Measurements from ENCODE around the gene C1orf50. TPM values are rescaled to one million over a fixed set of nuclear protein-coding genes. Genes with fewer than 3 reads are reported as not detected.
A peak's percentile ranks its signal among the peaks of the same experiment; 100 is the strongest.

C1orf50 gene
- total and polyA plus RNA-seq, 2 experiments from 2014 or later, result 2.7 to 8.1 TPM

GRCh38 chr1:42741706-42742105 lies 25.3 kb upstream of the C1orf50 start:
- H3K4me2 ChIP-seq (ENCODE audit: unreplicated experiment), result no peak overlapping the region
- H3K4me3 ChIP-seq, result no peak overlapping the region
- no peaks in the 10 kb centered on the region for H3K9me2 ChIP-seq (ENCODE audit: insufficient read depth)
- H3K9ac ChIP-seq, result no peak overlapping the region
- WGBS, 2 experiments (ENCODE audit: low coverage in 1 of 2, low lambda C conversion rate in 2 of 2, missing lambda C conversion rate in 2 of 2), result 86 to 88% methylated on average over 4 of the region's 4 CpGs
- peaks cover 15% of the 10 kb centered on the region for H3F3A ChIP-seq (ENCODE audit: insufficient read depth)
- no peak for DNase-seq
- no peaks in the 10 kb centered on the region for H3K27me3 ChIP-seq (replicated peaks; ENCODE audit: insufficient read depth)
- H3K4me1 ChIP-seq (ENCODE audit: insufficient read depth), result no peaks in the 10 kb centered on the region
- in situ Hi-C loops (cut with MboI), result no loop called here
- H3K27ac ChIP-seq, result no peak overlapping the region
- H4K20me1 ChIP-seq (ENCODE audit: insufficient read depth), result no peaks in the 10 kb centered on the region
- H3K79me2 ChIP-seq (ENCODE audit: insufficient read depth), result no peaks in the 10 kb centered on the region
- H3K36me3 ChIP-seq (ENCODE audit: low read depth), result peaks cover 8% of the 10 kb centered on the region
- no peaks in the 10 kb centered on the region for H3K9me3 ChIP-seq (ENCODE audit: low read depth)
- TF ChIP-seq EZH2 (IDR thresholded peaks at IDR 0.05; ENCODE audit: insufficient read depth, poor library complexity, severe bottlenecking), result no peak
- TF ChIP-seq EZH2phosphoT487 (IDR thresholded peaks at IDR 0.05; ENCODE audit: insufficient read depth, low read depth), result no peak
- no peak overlapping the region for H2AFZ ChIP-seq

GRCh38 chr1:42742141-42742540 lies 24.9 kb upstream of the C1orf50 start:
- Histone ChIP-seq H4K20me1 (ENCODE audit: insufficient read depth) (no peaks in the 10 kb centered on the region), H3K4me1 (ENCODE audit: insufficient read depth) (no peaks in the 10 kb centered on the region), H2AFZ (no peak overlapping the region), H3K79me2 (ENCODE audit: insufficient read depth) (no peaks in the 10 kb centered on the region), H3K36me3 (ENCODE audit: low read depth) (peaks cover 8% of the 10 kb centered on the region), H3K27me3 (replicated peaks; ENCODE audit: insufficient read depth) (no peaks in the 10 kb centered on the region), H3K9me3 (ENCODE audit: low read depth) (no peaks in the 10 kb centered on the region), H3K4me3 (no peak overlapping the region), H3F3A (ENCODE audit: insufficient read depth) (peaks cover 15% of the 10 kb centered on the region), H3K9ac (no peak overlapping the region), H3K27ac (no peak overlapping the region), H3K4me2 (ENCODE audit: unreplicated experiment) (no peak overlapping the region), H3K9me2 (ENCODE audit: insufficient read depth) (no peaks in the 10 kb centered on the region)
- 77 to 84% methylated on average over 8 of the region's 8 CpGs for WGBS, 2 experiments (ENCODE audit: low coverage in 1 of 2, low lambda C conversion rate in 2 of 2, missing lambda C conversion rate in 2 of 2)
- in situ Hi-C loops (cut with MboI), result no loop called here
- DNase-seq, result no peak
- TF ChIP-seq EZH2 (IDR thresholded peaks at IDR 0.05; ENCODE audit: insufficient read depth, poor library complexity, severe bottlenecking), result no peak
- no peak for TF ChIP-seq EZH2phosphoT487 (IDR thresholded peaks at IDR 0.05; ENCODE audit: insufficient read depth, low read depth)

- no peak for DNase-seq
- TF ChIP-seq EZH2 (IDR thresholded peaks at IDR 0.05; ENCODE audit: insufficient read depth, poor library complexity, severe bottlenecking) (no peak), EZH2phosphoT487 (IDR thresholded peaks at IDR 0.05; ENCODE audit: insufficient read depth, low read depth) (no peak)
- Histone ChIP-seq H3K4me1 (ENCODE audit: insufficient read depth) (no peaks in the 10 kb centered on the region), H3K9me2 (ENCODE audit: insufficient read depth) (no peaks in the 10 kb centered on the region), H3K36me3 (ENCODE audit: low read depth) (peaks cover 8% of the 10 kb centered on the region), H4K20me1 (ENCODE audit: insufficient read depth) (no peaks in the 10 kb centered on the region), H2AFZ (no peak overlapping the region), H3F3A (ENCODE audit: insufficient read depth) (peaks cover 15% of the 10 kb centered on the region), H3K4me2 (ENCODE audit: unreplicated experiment) (no peak overlapping the region), H3K9ac (no peak overlapping the region), H3K9me3 (ENCODE audit: low read depth) (no peaks in the 10 kb centered on the region), H3K27me3 (replicated peaks; ENCODE audit: insufficient read depth) (no peaks in the 10 kb centered on the region), H3K27ac (no peak overlapping the region), H3K4me3 (no peak overlapping the region), H3K79me2 (ENCODE audit: insufficient read depth) (no peaks in the 10 kb centered on the region)
- 89 to 91% methylated on average over 9 of the region's 9 CpGs for WGBS, 2 experiments (ENCODE audit: low coverage in 1 of 2, low lambda C conversion rate in 2 of 2, missing lambda C conversion rate in 2 of 2)
- in situ Hi-C loops (cut with MboI), result no loop called here
These were observed 24.3 kb upstream of the C1orf50 start for GRCh38 chr1:42742617-42743316.

GRCh38 chr1:42743317-42744147 lies 23.5 kb upstream of the C1orf50 start:
- Histone ChIP-seq H3K27ac (no peak overlapping the region), H4K20me1 (ENCODE audit: insufficient read depth) (no peaks in the 10 kb centered on the region), H3K9me2 (ENCODE audit: insufficient read depth) (no peaks in the 10 kb centered on the region), H3K27me3 (replicated peaks; ENCODE audit: insufficient read depth) (no peaks in the 10 kb centered on the region), H3K9me3 (ENCODE audit: low read depth) (no peaks in the 10 kb centered on the region), H3K36me3 (ENCODE audit: low read depth) (peaks cover 8% of the 10 kb centered on the region), H3K4me2 (ENCODE audit: unreplicated experiment) (no peak overlapping the region), H3K79me2 (ENCODE audit: insufficient read depth) (no peaks in the 10 kb centered on the region), H3F3A (ENCODE audit: insufficient read depth) (peaks cover 15% of the 10 kb centered on the region), H2AFZ (no peak overlapping the region), H3K4me1 (ENCODE audit: insufficient read depth) (no peaks in the 10 kb centered on the region), H3K9ac (no peak overlapping the region), H3K4me3 (no peak overlapping the region)
- peak; percentile 14 for DNase-seq
- WGBS, 2 experiments (ENCODE audit: low coverage in 1 of 2, low lambda C conversion rate in 2 of 2, missing lambda C conversion rate in 2 of 2), result 76 to 79% methylated on average over 21 of the region's 21 CpGs
- no peak for TF ChIP-seq EZH2phosphoT487 (IDR thresholded peaks at IDR 0.05; ENCODE audit: insufficient read depth, low read depth)
- no peak for TF ChIP-seq EZH2 (IDR thresholded peaks at IDR 0.05; ENCODE audit: insufficient read depth, poor library complexity, severe bottlenecking)
- in situ Hi-C loops (cut with MboI), result no loop called here
